SK-N-SH treated with all-trans-retinoic acid at 6 μM for 48 hours (cell line): Measurements from ENCODE around the gene DPH3.

Experiments
- ATAC-seq: fragments of 200-7000 bp; cut with Tn5 transposase; 3 replicates; pipeline ENCODE4 v1.9.1; 2020; ENCODE audit warnings: mild to moderate bottlenecking, moderate library complexity
- ARNTL ChIP-seq: fragments of 450-650 bp; formaldehyde crosslinking; IDR thresholded peaks from 2 replicates; pipeline ENCODE4 v1.5.0; 2020; ENCODE audit warnings: low read depth, mild to moderate bottlenecking, moderate library complexity, borderline replicate concordance
- BACH2 ChIP-seq: fragments of 250-450 bp; sonication (Bioruptor Pico); IDR thresholded peaks from 2 replicates; pipeline ENCODE4 v1.9.0; 2021; ENCODE audit warnings: mild to moderate bottlenecking, borderline replicate concordance
- CSDC2 ChIP-seq: fragments of 250-450 bp; sonication (Bioruptor Pico); IDR thresholded peaks from 2 replicates; pipeline ENCODE4 v1.5.0; 2020; ENCODE audit warnings: mild to moderate bottlenecking, moderate library complexity
- ESRRG ChIP-seq: fragments of 250-450 bp; sonication (Bioruptor Pico); IDR thresholded peaks from 2 replicates; pipeline ENCODE4 v1.6.1; 2021; ENCODE audit warnings: mild to moderate bottlenecking
- GLIS3 ChIP-seq: fragments of 250-450 bp; sonication (Bioruptor Pico); IDR thresholded peaks from 2 replicates; pipeline ENCODE4 v1.5.0; 2020; ENCODE audit warnings: mild to moderate bottlenecking, moderate library complexity
- ISL1 ChIP-seq: fragments of 250-450 bp; sonication (Bioruptor Pico); IDR thresholded peaks from 2 replicates; pipeline ENCODE4 v2.1.2; 2022; ENCODE audit warnings: mild to moderate bottlenecking, moderate library complexity
- OSR1 ChIP-seq: fragments of 250-450 bp; sonication (Bioruptor Pico); IDR thresholded peaks from 2 replicates; pipeline ENCODE4 v1.8.0; 2022; ENCODE audit warnings: moderate library complexity, mild to moderate bottlenecking, inconsistent platforms
- PPARA ChIP-seq: fragments of 250-450 bp; sonication (Bioruptor Pico); IDR thresholded peaks from 2 replicates; pipeline ENCODE4 v1.5.0; 2020; ENCODE audit warnings: mild to moderate bottlenecking, borderline replicate concordance
- RARB ChIP-seq: fragments of 250-450 bp; sonication (Bioruptor Pico); IDR thresholded peaks from 2 replicates; pipeline ENCODE4 v1.8.0; 2021; ENCODE audit warnings: mild to moderate bottlenecking, moderate library complexity
- SNAI2 ChIP-seq: fragments of 250-450 bp; sonication (Bioruptor Pico); IDR thresholded peaks from 2 replicates; pipeline ENCODE4 v1.5.0; 2020; ENCODE audit warnings: mild to moderate bottlenecking, moderate library complexity
- TCF4 ChIP-seq: fragments of 250-450 bp; sonication (Bioruptor Pico); IDR thresholded peaks from 2 replicates; pipeline ENCODE4 v1.8.0; 2021; ENCODE audit warnings: mild to moderate bottlenecking, moderate library complexity, borderline replicate concordance
- TOX ChIP-seq: fragments of 250-450 bp; sonication (Bioruptor Pico); IDR thresholded peaks from 2 replicates; pipeline ENCODE4 v1.8.0; 2021; ENCODE audit warnings: mild to moderate bottlenecking, moderate library complexity, borderline replicate concordance
- ZFP3 ChIP-seq: fragments of 250-450 bp; sonication (Bioruptor Pico); IDR thresholded peaks from 2 replicates; pipeline ENCODE4 v1.5.0; 2020; ENCODE audit warnings: mild to moderate bottlenecking, moderate library complexity
- ZFP30 ChIP-seq: fragments of 450-650 bp; formaldehyde crosslinking; IDR thresholded peaks from 2 replicates; pipeline ENCODE4 v1.5.0; 2022; ENCODE audit warnings: mild to moderate bottlenecking, moderate library complexity
- ZNF70 ChIP-seq: fragments of 450-650 bp; formaldehyde crosslinking; IDR thresholded peaks from 2 replicates; pipeline ENCODE4 v1.5.0; 2020; ENCODE audit warnings: mild to moderate bottlenecking, moderate library complexity
- ZNF8 ChIP-seq: fragments of 450-650 bp; formaldehyde crosslinking; IDR thresholded peaks from 2 replicates; pipeline ENCODE4 v1.5.0; 2020; ENCODE audit warnings: mild to moderate bottlenecking, moderate library complexity
- TF ChIP-seq, protein P1 (sequence below): fragments of 250-450 bp; sonication (Bioruptor Pico); IDR thresholded peaks from 2 replicates; pipeline ENCODE4 v1.5.0; 2020; ENCODE audit warnings: mild to moderate bottlenecking, moderate library complexity
- TF ChIP-seq, protein P2 (sequence below): fragments of 250-450 bp; sonication (Bioruptor Pico); IDR thresholded peaks from 2 replicates; pipeline ENCODE4 v1.5.1; 2020; ENCODE audit warnings: low read depth, mild to moderate bottlenecking, moderate library complexity
- TF ChIP-seq, protein P3 (sequence below): fragments of 250-450 bp; sonication (Bioruptor Pico); IDR thresholded peaks from 2 replicates; pipeline ENCODE4 v1.8.0; 2021; ENCODE audit warnings: low read depth, mild to moderate bottlenecking, moderate library complexity, borderline replicate concordance
- TF ChIP-seq, protein P4 (sequence below): fragments of 250-450 bp; sonication (Bioruptor Pico); IDR thresholded peaks from 2 replicates; pipeline ENCODE4 v1.5.1; 2021; ENCODE audit warnings: mild to moderate bottlenecking, moderate library complexity

DPH3 gene

DNA sequence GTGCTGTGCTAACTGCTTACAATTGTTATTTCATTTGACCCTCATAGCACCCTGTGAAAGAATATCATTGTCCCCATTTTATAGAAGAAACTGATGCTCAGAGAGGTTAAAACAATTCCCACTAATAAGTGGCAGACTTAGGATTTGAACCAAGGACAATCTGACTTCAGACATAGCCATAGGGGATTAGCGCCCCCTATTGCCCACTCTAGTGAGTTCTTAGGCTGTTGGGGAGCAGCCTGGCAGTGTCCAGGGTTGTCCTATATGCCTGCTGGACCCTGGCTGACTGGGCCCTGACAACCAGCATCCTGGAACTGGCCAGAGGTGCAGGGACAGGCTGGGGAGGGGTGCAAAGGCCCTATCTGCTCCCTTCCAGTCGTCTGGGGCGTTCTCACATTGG is 15.4 kb downstream of the DPH3 start (continued):
- TF ChIP-seq, protein P1, sequence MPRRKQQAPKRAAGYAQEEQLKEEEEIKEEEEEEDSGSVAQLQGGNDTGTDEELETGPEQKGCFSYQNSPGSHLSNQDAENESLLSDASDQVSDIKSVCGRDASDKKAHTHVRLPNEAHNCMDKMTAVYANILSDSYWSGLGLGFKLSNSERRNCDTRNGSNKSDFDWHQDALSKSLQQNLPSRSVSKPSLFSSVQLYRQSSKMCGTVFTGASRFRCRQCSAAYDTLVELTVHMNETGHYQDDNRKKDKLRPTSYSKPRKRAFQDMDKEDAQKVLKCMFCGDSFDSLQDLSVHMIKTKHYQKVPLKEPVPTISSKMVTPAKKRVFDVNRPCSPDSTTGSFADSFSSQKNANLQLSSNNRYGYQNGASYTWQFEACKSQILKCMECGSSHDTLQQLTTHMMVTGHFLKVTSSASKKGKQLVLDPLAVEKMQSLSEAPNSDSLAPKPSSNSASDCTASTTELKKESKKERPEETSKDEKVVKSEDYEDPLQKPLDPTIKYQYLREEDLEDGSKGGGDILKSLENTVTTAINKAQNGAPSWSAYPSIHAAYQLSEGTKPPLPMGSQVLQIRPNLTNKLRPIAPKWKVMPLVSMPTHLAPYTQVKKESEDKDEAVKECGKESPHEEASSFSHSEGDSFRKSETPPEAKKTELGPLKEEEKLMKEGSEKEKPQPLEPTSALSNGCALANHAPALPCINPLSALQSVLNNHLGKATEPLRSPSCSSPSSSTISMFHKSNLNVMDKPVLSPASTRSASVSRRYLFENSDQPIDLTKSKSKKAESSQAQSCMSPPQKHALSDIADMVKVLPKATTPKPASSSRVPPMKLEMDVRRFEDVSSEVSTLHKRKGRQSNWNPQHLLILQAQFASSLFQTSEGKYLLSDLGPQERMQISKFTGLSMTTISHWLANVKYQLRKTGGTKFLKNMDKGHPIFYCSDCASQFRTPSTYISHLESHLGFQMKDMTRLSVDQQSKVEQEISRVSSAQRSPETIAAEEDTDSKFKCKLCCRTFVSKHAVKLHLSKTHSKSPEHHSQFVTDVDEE (CRISPR knock-in tag) = no peak

DNA sequence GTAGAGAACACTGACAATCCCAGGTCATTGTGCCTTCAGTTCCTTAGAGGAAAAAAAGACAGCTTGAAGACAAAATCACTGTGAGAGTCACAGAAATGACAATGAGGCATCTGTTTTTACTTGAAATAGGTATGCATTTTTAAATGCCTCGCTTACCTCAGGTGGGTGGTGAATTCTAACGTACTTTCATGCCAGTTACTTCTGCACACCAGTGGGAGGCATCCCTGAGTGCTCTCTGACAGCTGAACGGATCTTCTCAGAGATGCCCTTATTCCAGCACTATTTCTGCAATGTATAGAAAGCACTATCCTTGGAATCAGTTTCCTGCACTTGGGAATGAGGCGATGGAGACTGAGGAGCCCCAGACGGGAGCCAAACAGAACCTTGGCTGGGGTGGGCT is 16.2 kb downstream of the DPH3 start:
- TF ChIP-seq SNAI2 (CRISPR knock-in tag) = no peak
- TF ChIP-seq, protein P2, sequence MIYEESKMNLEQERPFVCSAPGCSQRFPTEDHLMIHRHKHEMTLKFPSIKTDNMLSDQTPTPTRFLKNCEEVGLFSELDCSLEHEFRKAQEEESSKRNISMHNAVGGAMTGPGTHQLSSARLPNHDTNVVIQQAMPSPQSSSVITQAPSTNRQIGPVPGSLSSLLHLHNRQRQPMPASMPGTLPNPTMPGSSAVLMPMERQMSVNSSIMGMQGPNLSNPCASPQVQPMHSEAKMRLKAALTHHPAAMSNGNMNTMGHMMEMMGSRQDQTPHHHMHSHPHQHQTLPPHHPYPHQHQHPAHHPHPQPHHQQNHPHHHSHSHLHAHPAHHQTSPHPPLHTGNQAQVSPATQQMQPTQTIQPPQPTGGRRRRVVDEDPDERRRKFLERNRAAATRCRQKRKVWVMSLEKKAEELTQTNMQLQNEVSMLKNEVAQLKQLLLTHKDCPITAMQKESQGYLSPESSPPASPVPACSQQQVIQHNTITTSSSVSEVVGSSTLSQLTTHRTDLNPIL (CRISPR knock-in tag) = no peak
- TF ChIP-seq, protein P1 (CRISPR knock-in tag) = no peak
- TF ChIP-seq GLIS3 (CRISPR knock-in tag) = no peak
- no peak for TF ChIP-seq ISL1
- no peak for TF ChIP-seq CSDC2 (CRISPR knock-in tag)
- no peak for TF ChIP-seq ARNTL (CRISPR knock-in tag)
- no peak for TF ChIP-seq TOX
- TF ChIP-seq PPARA (CRISPR knock-in tag) = no peak
- TF ChIP-seq ZFP3 (CRISPR knock-in tag) = no peak
- no peak for TF ChIP-seq RARB (CRISPR knock-in tag)
- TF ChIP-seq TCF4 (CRISPR knock-in tag) = no peak
- ATAC-seq = no peak

DNA sequence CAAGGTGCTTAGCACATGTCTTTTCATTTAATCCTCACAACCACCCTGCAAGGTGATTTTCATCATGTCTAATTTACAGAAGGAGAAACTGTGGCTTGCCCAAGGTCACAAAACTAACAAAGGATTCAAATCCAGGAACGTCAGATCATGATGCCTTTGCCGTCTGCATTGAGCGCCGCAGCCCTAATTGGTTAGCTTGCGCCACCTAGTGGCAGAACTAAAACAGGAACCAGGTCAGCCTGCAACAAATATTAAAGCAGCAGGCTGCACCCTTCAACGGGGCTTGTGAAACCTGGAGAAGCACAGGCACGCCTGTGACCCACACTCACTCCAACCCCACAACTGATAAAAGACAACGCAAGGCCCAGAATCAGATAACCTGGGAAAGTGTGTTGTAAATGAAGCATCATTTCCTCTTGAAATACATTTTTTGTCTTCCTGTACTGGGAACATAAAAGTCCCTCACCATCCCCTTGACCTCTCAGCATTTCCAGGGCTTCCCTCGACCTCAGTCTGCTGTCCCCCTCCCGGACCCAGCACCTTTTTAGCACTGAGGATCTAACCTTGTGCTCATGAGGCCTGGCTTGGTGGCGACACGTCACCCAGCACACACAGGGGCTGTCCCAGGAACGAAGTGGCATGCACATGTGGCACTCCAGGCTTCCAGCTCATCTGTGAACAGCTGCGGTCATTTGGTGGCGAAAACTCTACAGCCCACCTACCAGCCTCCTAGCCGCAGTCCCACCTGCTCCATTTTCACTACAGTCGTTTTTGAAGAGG is 17.3 kb downstream of the DPH3 start:
- TF ChIP-seq ZFP30 (no peak), ZNF8 (CRISPR knock-in tag) (no peak), SNAI2 (CRISPR knock-in tag) (no peak), ZFP3 (CRISPR knock-in tag) (no peak), BACH2 (CRISPR knock-in tag) (no peak), PPARA (CRISPR knock-in tag) (no peak), OSR1 (CRISPR knock-in tag) (no peak), CSDC2 (CRISPR knock-in tag) (no peak), RARB (CRISPR knock-in tag) (no peak), ESRRG (CRISPR knock-in tag) (no peak), TCF4 (CRISPR knock-in tag) (no peak), ARNTL (CRISPR knock-in tag) (no peak), GLIS3 (CRISPR knock-in tag) (no peak), ZNF70 (CRISPR knock-in tag) (no peak)
- TF ChIP-seq, protein P1 (CRISPR knock-in tag) = no peak
- TF ChIP-seq, protein P3, sequence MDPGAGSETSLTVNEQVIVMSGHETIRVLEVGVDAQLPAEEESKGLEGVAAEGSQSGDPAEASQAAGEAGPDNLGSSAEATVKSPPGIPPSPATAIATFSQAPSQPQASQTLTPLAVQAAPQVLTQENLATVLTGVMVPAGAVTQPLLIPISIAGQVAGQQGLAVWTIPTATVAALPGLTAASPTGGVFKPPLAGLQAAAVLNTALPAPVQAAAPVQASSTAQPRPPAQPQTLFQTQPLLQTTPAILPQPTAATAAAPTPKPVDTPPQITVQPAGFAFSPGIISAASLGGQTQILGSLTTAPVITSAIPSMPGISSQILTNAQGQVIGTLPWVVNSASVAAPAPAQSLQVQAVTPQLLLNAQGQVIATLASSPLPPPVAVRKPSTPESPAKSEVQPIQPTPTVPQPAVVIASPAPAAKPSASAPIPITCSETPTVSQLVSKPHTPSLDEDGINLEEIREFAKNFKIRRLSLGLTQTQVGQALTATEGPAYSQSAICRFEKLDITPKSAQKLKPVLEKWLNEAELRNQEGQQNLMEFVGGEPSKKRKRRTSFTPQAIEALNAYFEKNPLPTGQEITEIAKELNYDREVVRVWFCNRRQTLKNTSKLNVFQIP = no peak
- TF ChIP-seq, protein P4, sequence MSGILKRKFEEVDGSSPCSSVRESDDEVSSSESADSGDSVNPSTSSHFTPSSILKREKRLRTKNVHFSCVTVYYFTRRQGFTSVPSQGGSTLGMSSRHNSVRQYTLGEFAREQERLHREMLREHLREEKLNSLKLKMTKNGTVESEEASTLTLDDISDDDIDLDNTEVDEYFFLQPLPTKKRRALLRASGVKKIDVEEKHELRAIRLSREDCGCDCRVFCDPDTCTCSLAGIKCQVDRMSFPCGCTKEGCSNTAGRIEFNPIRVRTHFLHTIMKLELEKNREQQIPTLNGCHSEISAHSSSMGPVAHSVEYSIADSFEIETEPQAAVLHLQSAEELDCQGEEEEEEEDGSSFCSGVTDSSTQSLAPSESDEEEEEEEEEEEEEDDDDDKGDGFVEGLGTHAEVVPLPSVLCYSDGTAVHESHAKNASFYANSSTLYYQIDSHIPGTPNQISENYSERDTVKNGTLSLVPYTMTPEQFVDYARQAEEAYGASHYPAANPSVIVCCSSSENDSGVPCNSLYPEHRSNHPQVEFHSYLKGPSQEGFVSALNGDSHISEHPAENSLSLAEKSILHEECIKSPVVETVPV (CRISPR knock-in tag) = no peak
- TF ChIP-seq, protein P2 (CRISPR knock-in tag) = no peak
- peak; percentile 89 for ATAC-seq
